Stimulated activated CD8-positive, alpha-beta memory T cell treated with anti-CD3 and anti-CD28 coated beads, Interleukin-7, amount 100 ng/mL, for 24 hours (primary cell): Measurements from ENCODE around the gene CACNA1S.

ENCODE experiments used
- DNase-seq: peaks from one replicate; pipeline ENCODE4 v3.0.0-alpha.2; 2020; ENCODE audit warnings: low read depth

CACNA1S gene

GRCh38 chr1:201115390-201115937 lies 3.2 kb upstream of the CACNA1S start:
- DNase-seq: no peak

GRCh38 chr1:201114245-201115131 lies 2.3 kb upstream of the CACNA1S start:
- peak; percentile 37 for DNase-seq

GRCh38 chr1:201113451-201114244 lies 1.4 kb upstream of the CACNA1S start:
- no peak for DNase-seq

- DNase-seq: no peak
Observed at GRCh38 chr1:201112926-201113325, 700 bp upstream of the CACNA1S start.

- no peak for DNase-seq
Observed at GRCh38 chr1:201111672-201112071, 554 bp downstream of the CACNA1S start.

GRCh38 chr1:201111156-201111555 lies 1.1 kb downstream of the CACNA1S start:
- DNase-seq: no peak

GRCh38 chr1:201110616-201111015 lies 1.6 kb downstream of the CACNA1S start:
- no peak for DNase-seq

GRCh38 chr1:201110138-201110537 lies 2.1 kb downstream of the CACNA1S start:
- no peak for DNase-seq

- no peak for DNase-seq
Observed at GRCh38 chr1:201109651-201110050, 2.6 kb downstream of the CACNA1S start.

- no peak for DNase-seq
Observed at GRCh38 chr1:201108614-201109013, 3.6 kb downstream of the CACNA1S start.

- no peak for DNase-seq
Observed at GRCh38 chr1:201105688-201106087, 6.5 kb downstream of the CACNA1S start.

GRCh38 chr1:201104141-201104540 lies 8.1 kb downstream of the CACNA1S start:
- DNase-seq: no peak

- no peak for DNase-seq
Observed at GRCh38 chr1:201103666-201104065, 8.6 kb downstream of the CACNA1S start.

- DNase-seq: no peak
Observed at GRCh38 chr1:201100169-201100930, 11.9 kb downstream of the CACNA1S start.

GRCh38 chr1:201098992-201099677 lies 13.1 kb downstream of the CACNA1S start:
- DNase-seq: no peak

- no peak for DNase-seq
Observed at GRCh38 chr1:201096977-201097856, 15.0 kb downstream of the CACNA1S start.

GRCh38 chr1:201096041-201096461 lies 16.2 kb downstream of the CACNA1S start:
- DNase-seq: no peak

- DNase-seq: no peak
Observed at GRCh38 chr1:201095581-201095980, 16.6 kb downstream of the CACNA1S start.

- DNase-seq: no peak
Observed at GRCh38 chr1:201094832-201095231, 17.4 kb downstream of the CACNA1S start.

- DNase-seq: no peak
Observed at GRCh38 chr1:201093962-201094361, 18.3 kb downstream of the CACNA1S start.
